GM23338 (cell line): ENCODE measurements around the gene PSMB8.

Experiments
- CTCF ChIP-seq, 2 experiments: fragments of 200-600 bp in 1 of 2; sonication (generic) in 1 of 2; conservative IDR thresholded peaks; 2 replicates each; pipeline versions ENCODE4 v1.5.1 to v1.6.1; 2016 to 2017; ENCODE audit warnings: antibody characterized with exemption in 2 of 2, low read depth in 2 of 2, mild to moderate bottlenecking in 2 of 2, moderate library complexity in 1 of 2
- EZH2 ChIP-seq: fragments of 200-600 bp; sonication (generic); IDR thresholded peaks from one replicate; pipeline ENCODE4 v1.8.0; 2017; ENCODE audit warnings: antibody characterized with exemption, mild to moderate bottlenecking, low read depth; ENCODE audit not compliant: unreplicated experiment
- EZH2phosphoT487 ChIP-seq: fragments of 200-600 bp; sonication (generic); IDR thresholded peaks from one replicate; pipeline ENCODE4 v1.8.1; 2018; ENCODE audit warnings: antibody characterized with exemption; ENCODE audit not compliant: unreplicated experiment
- JUNB ChIP-seq: IDR thresholded peaks from one replicate; pipeline ENCODE4 v1.6.1; 2016; ENCODE audit warnings: antibody characterized with exemption; ENCODE audit not compliant: unreplicated experiment
- POLR2AphosphoS5 ChIP-seq: IDR thresholded peaks from 2 replicates; pipeline ENCODE4 v1.6.1; 2016; ENCODE audit warnings: antibody characterized with exemption, low read depth
- REST ChIP-seq: IDR thresholded peaks from one replicate; pipeline ENCODE4 v1.6.1; 2018; ENCODE audit warnings: antibody characterized with exemption; ENCODE audit not compliant: unreplicated experiment
- STAT1 ChIP-seq: IDR thresholded peaks from one replicate; pipeline ENCODE4 v1.6.1; 2016; ENCODE audit warnings: antibody characterized with exemption; ENCODE audit not compliant: unreplicated experiment

GRCh38 chr6:32827025-32827424 lies 16.8 kb downstream of the PSMB8 start:
- TF ChIP-seq CTCF (conservative IDR thresholded peaks at IDR 0.05; ENCODE audit: low read depth in 2 of 2) (no peak), STAT1 (no peak), POLR2AphosphoS5 (no peak), EZH2 (no peak), EZH2phosphoT487 (no peak), JUNB (no peak), REST (no peak)
